ENCODE results near the gene RNF144A.

DNA sequence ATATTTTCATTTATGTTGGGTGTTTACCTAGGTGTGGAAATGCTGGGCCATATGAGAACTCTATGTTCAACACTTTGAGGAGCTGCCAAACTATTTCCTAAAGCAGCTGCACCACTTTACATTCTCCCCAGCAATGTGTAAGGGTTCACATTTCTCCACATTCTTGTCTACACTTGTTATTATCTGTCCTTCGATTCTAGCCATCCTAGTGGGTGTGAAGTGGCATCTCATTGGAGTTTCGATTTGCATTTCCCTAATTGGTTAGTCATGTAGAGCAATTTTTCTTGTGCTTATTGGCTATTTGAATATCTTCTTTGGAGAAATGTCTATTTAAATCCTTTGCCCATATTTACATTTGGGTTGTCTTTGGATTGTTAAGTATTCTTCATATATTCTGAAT is 21.9 kb downstream of the RNF144A start:
- TF ChIP-seq CHD4 (IDR thresholded peaks at IDR 0.05; ENCODE audit: borderline replicate concordance, low read length), result no peak
- TF ChIP-seq YY1 (IDR thresholded peaks at IDR 0.05; ENCODE audit: insufficient read depth, insufficient replicate concordance, low read depth, low read length), result no peak
- no peak for TF ChIP-seq EZH2 (conservative IDR thresholded peaks at IDR 0.05; ENCODE audit: low read depth, low read length)
- no peak for TF ChIP-seq HIVEP1 (CRISPR knock-in tag; IDR thresholded peaks at IDR 0.05)
- TF ChIP-seq SMC3 (IDR thresholded peaks at IDR 0.05; ENCODE audit: low read length), result no peak
- TF ChIP-seq, protein P1, sequence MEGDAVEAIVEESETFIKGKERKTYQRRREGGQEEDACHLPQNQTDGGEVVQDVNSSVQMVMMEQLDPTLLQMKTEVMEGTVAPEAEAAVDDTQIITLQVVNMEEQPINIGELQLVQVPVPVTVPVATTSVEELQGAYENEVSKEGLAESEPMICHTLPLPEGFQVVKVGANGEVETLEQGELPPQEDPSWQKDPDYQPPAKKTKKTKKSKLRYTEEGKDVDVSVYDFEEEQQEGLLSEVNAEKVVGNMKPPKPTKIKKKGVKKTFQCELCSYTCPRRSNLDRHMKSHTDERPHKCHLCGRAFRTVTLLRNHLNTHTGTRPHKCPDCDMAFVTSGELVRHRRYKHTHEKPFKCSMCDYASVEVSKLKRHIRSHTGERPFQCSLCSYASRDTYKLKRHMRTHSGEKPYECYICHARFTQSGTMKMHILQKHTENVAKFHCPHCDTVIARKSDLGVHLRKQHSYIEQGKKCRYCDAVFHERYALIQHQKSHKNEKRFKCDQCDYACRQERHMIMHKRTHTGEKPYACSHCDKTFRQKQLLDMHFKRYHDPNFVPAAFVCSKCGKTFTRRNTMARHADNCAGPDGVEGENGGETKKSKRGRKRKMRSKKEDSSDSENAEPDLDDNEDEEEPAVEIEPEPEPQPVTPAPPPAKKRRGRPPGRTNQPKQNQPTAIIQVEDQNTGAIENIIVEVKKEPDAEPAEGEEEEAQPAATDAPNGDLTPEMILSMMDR (CRISPR knock-in tag; IDR thresholded peaks at IDR 0.05), result no peak

Measured in HepG2 (cell line).